ENCODE measurements around the gene CXCL12.

CXCL12 gene

DNA sequence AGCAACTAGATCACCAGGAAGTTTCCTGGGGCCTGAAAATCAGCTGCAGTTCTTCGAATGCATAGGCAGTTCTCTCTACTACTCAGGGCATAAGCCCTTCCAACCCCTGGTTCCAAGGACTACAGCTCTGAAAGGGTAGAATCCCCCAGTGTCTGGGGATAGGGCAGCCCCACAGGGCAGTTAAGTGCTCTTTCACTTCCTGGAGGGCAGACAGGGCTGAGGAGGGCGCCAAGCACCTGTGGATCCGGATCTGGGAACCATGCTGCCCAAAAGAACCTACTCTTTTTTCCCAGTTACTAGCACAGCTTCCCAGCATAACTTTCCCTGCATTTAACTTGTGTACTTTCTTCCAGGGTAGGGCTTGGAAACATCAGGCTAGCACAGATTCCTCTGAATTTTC lies 41.1 kb downstream of the CXCL12 start:
- no peak for DNase-seq (ENCODE audit: low read depth in 1 of 2, low spot score in 1 of 2)
- H3K27me3 ChIP-seq (ENCODE audit: insufficient read depth, poor library complexity, severe bottlenecking), result no peaks in the 10 kb centered on the region

DNA sequence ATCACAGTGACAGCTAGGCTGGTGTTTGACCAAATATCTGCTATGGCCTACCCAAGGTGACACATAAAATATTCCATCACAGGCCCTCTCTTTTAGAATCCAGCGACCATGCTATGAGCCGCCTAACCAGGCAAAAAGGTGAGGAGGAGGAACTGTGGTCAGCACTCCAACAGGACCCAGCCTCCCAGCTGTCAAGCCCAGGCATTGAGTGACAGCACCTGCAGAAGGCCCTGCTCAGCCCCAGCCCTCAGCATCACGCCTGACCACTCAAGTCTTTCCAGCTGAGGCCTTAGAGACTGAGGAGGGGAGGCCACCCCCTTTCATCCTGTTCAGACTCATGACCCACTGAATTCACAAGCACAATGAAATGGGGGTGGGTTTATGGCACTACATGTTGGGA lies 43.0 kb downstream of the CXCL12 start:
- DNase-seq (ENCODE audit: low read depth in 1 of 2, low spot score in 1 of 2), result no peak
- TF ChIP-seq POLR2AphosphoS5 (IDR thresholded peaks at IDR 0.05; ENCODE audit: low read depth) (no peak), GABPA (IDR thresholded peaks at IDR 0.05; ENCODE audit: low read depth) (no peak), SPI1 (IDR thresholded peaks at IDR 0.05; ENCODE audit: borderline replicate concordance, low read depth) (no peak)
- TF ChIP-seq, protein P1, sequence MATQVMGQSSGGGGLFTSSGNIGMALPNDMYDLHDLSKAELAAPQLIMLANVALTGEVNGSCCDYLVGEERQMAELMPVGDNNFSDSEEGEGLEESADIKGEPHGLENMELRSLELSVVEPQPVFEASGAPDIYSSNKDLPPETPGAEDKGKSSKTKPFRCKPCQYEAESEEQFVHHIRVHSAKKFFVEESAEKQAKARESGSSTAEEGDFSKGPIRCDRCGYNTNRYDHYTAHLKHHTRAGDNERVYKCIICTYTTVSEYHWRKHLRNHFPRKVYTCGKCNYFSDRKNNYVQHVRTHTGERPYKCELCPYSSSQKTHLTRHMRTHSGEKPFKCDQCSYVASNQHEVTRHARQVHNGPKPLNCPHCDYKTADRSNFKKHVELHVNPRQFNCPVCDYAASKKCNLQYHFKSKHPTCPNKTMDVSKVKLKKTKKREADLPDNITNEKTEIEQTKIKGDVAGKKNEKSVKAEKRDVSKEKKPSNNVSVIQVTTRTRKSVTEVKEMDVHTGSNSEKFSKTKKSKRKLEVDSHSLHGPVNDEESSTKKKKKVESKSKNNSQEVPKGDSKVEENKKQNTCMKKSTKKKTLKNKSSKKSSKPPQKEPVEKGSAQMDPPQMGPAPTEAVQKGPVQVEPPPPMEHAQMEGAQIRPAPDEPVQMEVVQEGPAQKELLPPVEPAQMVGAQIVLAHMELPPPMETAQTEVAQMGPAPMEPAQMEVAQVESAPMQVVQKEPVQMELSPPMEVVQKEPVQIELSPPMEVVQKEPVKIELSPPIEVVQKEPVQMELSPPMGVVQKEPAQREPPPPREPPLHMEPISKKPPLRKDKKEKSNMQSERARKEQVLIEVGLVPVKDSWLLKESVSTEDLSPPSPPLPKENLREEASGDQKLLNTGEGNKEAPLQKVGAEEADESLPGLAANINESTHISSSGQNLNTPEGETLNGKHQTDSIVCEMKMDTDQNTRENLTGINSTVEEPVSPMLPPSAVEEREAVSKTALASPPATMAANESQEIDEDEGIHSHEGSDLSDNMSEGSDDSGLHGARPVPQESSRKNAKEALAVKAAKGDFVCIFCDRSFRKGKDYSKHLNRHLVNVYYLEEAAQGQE (IDR thresholded peaks at IDR 0.05; ENCODE audit: insufficient replicate concordance, low read depth), result no peak
- TF ChIP-seq, protein P2, sequence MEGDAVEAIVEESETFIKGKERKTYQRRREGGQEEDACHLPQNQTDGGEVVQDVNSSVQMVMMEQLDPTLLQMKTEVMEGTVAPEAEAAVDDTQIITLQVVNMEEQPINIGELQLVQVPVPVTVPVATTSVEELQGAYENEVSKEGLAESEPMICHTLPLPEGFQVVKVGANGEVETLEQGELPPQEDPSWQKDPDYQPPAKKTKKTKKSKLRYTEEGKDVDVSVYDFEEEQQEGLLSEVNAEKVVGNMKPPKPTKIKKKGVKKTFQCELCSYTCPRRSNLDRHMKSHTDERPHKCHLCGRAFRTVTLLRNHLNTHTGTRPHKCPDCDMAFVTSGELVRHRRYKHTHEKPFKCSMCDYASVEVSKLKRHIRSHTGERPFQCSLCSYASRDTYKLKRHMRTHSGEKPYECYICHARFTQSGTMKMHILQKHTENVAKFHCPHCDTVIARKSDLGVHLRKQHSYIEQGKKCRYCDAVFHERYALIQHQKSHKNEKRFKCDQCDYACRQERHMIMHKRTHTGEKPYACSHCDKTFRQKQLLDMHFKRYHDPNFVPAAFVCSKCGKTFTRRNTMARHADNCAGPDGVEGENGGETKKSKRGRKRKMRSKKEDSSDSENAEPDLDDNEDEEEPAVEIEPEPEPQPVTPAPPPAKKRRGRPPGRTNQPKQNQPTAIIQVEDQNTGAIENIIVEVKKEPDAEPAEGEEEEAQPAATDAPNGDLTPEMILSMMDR (IDR thresholded peaks at IDR 0.05; ENCODE audit: insufficient read depth, low read length), result no peak
- Histone ChIP-seq H3K4me3 (replicated peaks; ENCODE audit: insufficient read depth, low read length) (no peak overlapping the region), H3K27me3 (ENCODE audit: insufficient read depth, poor library complexity, severe bottlenecking) (no peaks in the 10 kb centered on the region), H3K27ac (replicated peaks) (no peak overlapping the region)

More for the DNA sequence above, 41.1 kb downstream of the CXCL12 start:
- no peak overlapping the region for H3K27ac ChIP-seq (replicated peaks)
- TF ChIP-seq GABPA (IDR thresholded peaks at IDR 0.05; ENCODE audit: low read depth) (no peak), POLR2AphosphoS5 (IDR thresholded peaks at IDR 0.05; ENCODE audit: low read depth) (no peak), SPI1 (IDR thresholded peaks at IDR 0.05; ENCODE audit: borderline replicate concordance, low read depth) (no peak)
- TF ChIP-seq, protein P2 (IDR thresholded peaks at IDR 0.05; ENCODE audit: insufficient read depth, low read length), result no peak
- TF ChIP-seq, protein P1 (IDR thresholded peaks at IDR 0.05; ENCODE audit: insufficient replicate concordance, low read depth), result no peak
- no peak overlapping the region for H3K4me3 ChIP-seq (replicated peaks; ENCODE audit: insufficient read depth, low read length)

DNA sequence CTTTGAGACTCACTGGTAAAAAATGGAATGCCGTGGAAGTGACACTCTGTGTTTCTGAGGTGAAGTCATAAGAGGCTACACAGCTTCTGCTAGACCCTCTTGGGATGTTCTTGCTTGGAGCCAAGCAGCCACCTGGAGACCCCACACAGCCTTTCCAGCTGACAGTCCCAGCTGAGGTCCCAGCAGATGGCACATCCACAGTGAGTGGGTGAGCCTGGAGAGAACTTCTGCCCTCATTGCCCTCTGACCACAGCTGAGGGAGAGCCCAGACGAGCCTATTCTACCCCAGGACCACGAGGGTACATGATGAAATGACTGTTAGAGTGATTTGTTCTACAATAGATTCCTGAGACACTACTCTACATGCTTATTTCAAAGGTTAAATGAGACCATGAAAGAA lies 44.3 kb downstream of the CXCL12 start:
- no peak for DNase-seq (ENCODE audit: low read depth in 1 of 2, low spot score in 1 of 2)

More for the DNA sequence above, 44.3 kb downstream of the CXCL12 start:
- Histone ChIP-seq H3K27ac (replicated peaks) (no peak overlapping the region), H3K4me3 (replicated peaks; ENCODE audit: insufficient read depth, low read length) (no peak overlapping the region), H3K27me3 (ENCODE audit: insufficient read depth, poor library complexity, severe bottlenecking) (no peaks in the 10 kb centered on the region)
- TF ChIP-seq SPI1 (IDR thresholded peaks at IDR 0.05; ENCODE audit: borderline replicate concordance, low read depth) (no peak), GABPA (IDR thresholded peaks at IDR 0.05; ENCODE audit: low read depth) (no peak), POLR2AphosphoS5 (IDR thresholded peaks at IDR 0.05; ENCODE audit: low read depth) (no peak)
- TF ChIP-seq, protein P1 (IDR thresholded peaks at IDR 0.05; ENCODE audit: insufficient replicate concordance, low read depth), result no peak
- TF ChIP-seq, protein P2 (IDR thresholded peaks at IDR 0.05; ENCODE audit: insufficient read depth, low read length), result no peak
